CD4-positive, alpha-beta memory T cell (primary cell): ENCODE data around the gene ATXN1. TPM values are rescaled to one million over a fixed set of nuclear protein-coding genes. Genes with fewer than 3 reads are reported as not detected.

Experiments
- CTCF ChIA-PET: fragments of 350-600 bp; sonication (Branson Sonifier 250); formaldehyde crosslinking; loops from one replicate; lab custom pipeline; 2021; ENCODE audit warnings: inconsistent platforms; ENCODE audit not compliant: partially characterized antibody; lab: Charles Lee
- POLR2A ChIA-PET: fragments of 350-600 bp; sonication (Branson Sonifier 250); formaldehyde crosslinking; loops from one replicate; lab custom pipeline; 2021; ENCODE audit not compliant: partially characterized antibody; lab: Charles Lee
- DNase-seq, 5 donors: peaks; one replicate each; pipeline versions ENCODE4 v3.0.0 to v3.0.0-alpha.2; 2020 to 2022; ENCODE audit warnings: mixed read lengths in 1 of 5
- H3K27ac ChIP-seq: one replicate; pipeline ENCODE4 v1.7.0; 2013; ENCODE audit warnings: low read depth, low read length
- H3K27me3 ChIP-seq: 2 replicates; pipeline ENCODE4 v1.7.0; 2013; ENCODE audit warnings: mild to moderate bottlenecking, low read length, moderate library complexity; ENCODE audit not compliant: insufficient read depth
- H3K36me3 ChIP-seq: 2 replicates; pipeline ENCODE4 v1.7.0; 2013; ENCODE audit warnings: mild to moderate bottlenecking, low read length, moderate library complexity; ENCODE audit not compliant: insufficient read depth
- H3K4me1 ChIP-seq: 2 replicates; pipeline ENCODE4 v1.7.0; 2013; ENCODE audit warnings: mild to moderate bottlenecking, low read length, moderate library complexity; ENCODE audit not compliant: insufficient read depth
- H3K4me3 ChIP-seq, 2 donors: one replicate each; pipeline ENCODE4 v1.7.0; 2013; ENCODE audit warnings: low read length in 2 of 2, mild to moderate bottlenecking in 1 of 2
- H3K9me3 ChIP-seq, 2 donors: one replicate each; pipeline ENCODE4 v1.7.0; 2013; ENCODE audit warnings: low read length in 2 of 2, control low read depth in 1 of 2; ENCODE audit not compliant: control insufficient read depth in 1 of 2
- H3K27ac Mint-ChIP-seq, 7 donors: one replicate each; pipeline ENCODE4 v1.8.0; 2020 to 2021; ENCODE audit warnings: mixed read lengths in 7 of 7, mild to moderate bottlenecking in 6 of 7, inconsistent platforms in 3 of 7, moderate library complexity in 3 of 7
- H3K27me3 Mint-ChIP-seq, 2 donors: one replicate each; pipeline ENCODE4 v1.8.0; 2020 to 2021; ENCODE audit warnings: mixed read lengths in 2 of 2
- H3K36me3 Mint-ChIP-seq, 2 donors: one replicate each; pipeline ENCODE4 v1.8.0; 2020 to 2021; ENCODE audit warnings: mixed read lengths in 2 of 2, inconsistent platforms in 1 of 2, mild to moderate bottlenecking in 1 of 2
- H3K4me1 Mint-ChIP-seq, 4 donors: one replicate each; pipeline ENCODE4 v1.8.0; 2020 to 2021; ENCODE audit warnings: mixed read lengths in 4 of 4, mild to moderate bottlenecking in 1 of 4
- H3K4me3 Mint-ChIP-seq, 8 donors: one replicate each; pipeline ENCODE4 v1.8.0; 2020 to 2021; ENCODE audit warnings: mixed read lengths in 8 of 8, mild to moderate bottlenecking in 7 of 8, moderate library complexity in 6 of 8, inconsistent platforms in 3 of 8
- H3K9me3 Mint-ChIP-seq, 8 donors: one replicate each; pipeline ENCODE4 v1.8.0; 2020 to 2021; ENCODE audit warnings: mixed read lengths in 8 of 8, mild to moderate bottlenecking in 5 of 8, inconsistent platforms in 3 of 8, moderate library complexity in 1 of 8
- intact Hi-C: fragments of 100-400 bp; cut with micrococcal nuclease; formaldehyde crosslinking; loops from one replicate; pipeline ENCODE4 v1.15.1; 2023
- polyA plus RNA-seq, 2 donors: library from polyadenylated mRNA; unstranded; fragments of 300-500 nt; fragmentation: Illumina TruSeq; gene quantifications; one replicate each; pipeline ENCODE4 v1.2.3, GENCODE V29; 2021
- total RNA-seq, 2 experiments: library from RNA; stranded (reverse); gene quantifications; one replicate each; pipeline ENCODE4 v1.2.3, GENCODE V29; 2021

The ATXN1 gene
- total and polyA plus RNA-seq, 4 experiments from 2014 or later, result 10.5 to 97.4 (median 56.9) TPM

GRCh38 chr6:16773362-16773761 lies 12.1 kb upstream of the ATXN1 start:
- DNase-seq, result no peak
- H3K4me1 Mint-ChIP-seq, result peaks cover 23 to 39% (median 32%) of the 10 kb centered on the region in 4 donors
- ChIA-PET POLR2A (interaction anchor here (1.0 kb wide), 1 partner anchor 11 kb away, joined by 7 read pairs; the partner anchor contains the start of gene ATXN1), CTCF (interaction anchor here (1.1 to 9.4 kb wide), 7 partner anchors 9 to 457 kb away, joined by 3 to 83 read pairs (median 14); partner anchors contain the start of gene ATXN1)
- Histone ChIP-seq H3K36me3 (no peaks in the 10 kb centered on the region), H3K27ac (no peak overlapping the region), H3K9me3 (no peaks in the 10 kb centered on the region), H3K27me3 (no peaks in the 10 kb centered on the region), H3K4me3 (no peak overlapping the region), H3K4me1 (peaks cover 29% of the 10 kb centered on the region)
- intact Hi-C loops, result loop anchor here (5.0 kb wide), 1 partner anchor 36 kb away; no protein-coding TSS in a partner anchor
- no peak overlapping the region for H3K4me3 Mint-ChIP-seq
- H3K36me3 Mint-ChIP-seq, result no peaks in the 10 kb centered on the region
- peaks cover 0 to 4% (median 1%) of the 10 kb centered on the region in 8 donors for H3K9me3 Mint-ChIP-seq
- no peaks in the 10 kb centered on the region for H3K27me3 Mint-ChIP-seq
- no peak overlapping the region for H3K27ac Mint-ChIP-seq

- POLR2A ChIA-PET, result interaction anchor here (0.6 to 2.3 kb wide), 7 partner anchors 9 to 453 kb away, joined by 3 to 36 read pairs (median 4); partner anchors contain the start of gene ATXN1
- no peaks in the 10 kb centered on the region for H3K9me3 ChIP-seq
- DNase-seq, result peak; percentile 75 to 79 (median 77)
- CTCF ChIA-PET, result interaction anchor here (0.6 to 9.4 kb wide), 44 partner anchors 8 to 482 kb away, joined by 3 to 83 read pairs (median 4); partner anchors contain the start of gene ATXN1
- peaks cover 36% of the 10 kb centered on the region for H3K4me1 ChIP-seq
- peaks cover 30 to 56% (median 41%) of the 10 kb centered on the region in 4 donors for H3K4me1 Mint-ChIP-seq
- no peak overlapping the region for H3K27ac ChIP-seq
- H3K4me3 Mint-ChIP-seq, result peak overlapping the region in 6 of 8 donors; percentile 30 to 71 (median 46)
- intact Hi-C loops, result loop anchor here (1.0 to 5.0 kb wide), 3 partner anchors 34 to 439 kb away; no protein-coding TSS in a partner anchor
- peak overlapping the region; percentile 80 to 95 (median 91) for H3K27ac Mint-ChIP-seq
- H3K9me3 Mint-ChIP-seq, result no peaks in the 10 kb centered on the region
- no peaks in the 10 kb centered on the region for H3K36me3 Mint-ChIP-seq
- H3K4me3 ChIP-seq, result no peak overlapping the region
- no peaks in the 10 kb centered on the region for H3K27me3 ChIP-seq
- no peaks in the 10 kb centered on the region for H3K27me3 Mint-ChIP-seq
- no peaks in the 10 kb centered on the region for H3K36me3 ChIP-seq
These were observed 9.7 kb upstream of the ATXN1 start for GRCh38 chr6:16770701-16771569.

- H3K27ac Mint-ChIP-seq, result peak overlapping the region; percentile 30 to 97 (median 61)
These were observed 8.7 kb upstream of the ATXN1 start for GRCh38 chr6:16769986-16770376.

GRCh38 chr6:16769131-16769985 lies 8.1 kb upstream of the ATXN1 start:
- Histone ChIP-seq H3K27me3 (no peaks in the 10 kb centered on the region), H3K36me3 (no peaks in the 10 kb centered on the region), H3K4me1 (peaks cover 51% of the 10 kb centered on the region), H3K9me3 (no peaks in the 10 kb centered on the region), H3K27ac (peak overlapping the region; percentile 40), H3K4me3 (no peak overlapping the region)
- H3K36me3 Mint-ChIP-seq, result no peaks in the 10 kb centered on the region
- peak; percentile 72 to 91 (median 77) for DNase-seq
- intact Hi-C loops, result loop anchor here (1.0 kb wide), 1 partner anchor 8 kb away; the partner anchor contains the start of gene ATXN1
- H3K4me1 Mint-ChIP-seq, result peaks cover 38 to 72% (median 53%) of the 10 kb centered on the region in 4 donors
- H3K9me3 Mint-ChIP-seq, result no peaks in the 10 kb centered on the region
- H3K27ac Mint-ChIP-seq, result peak overlapping the region; percentile 40 to 97 (median 60)
- no peaks in the 10 kb centered on the region for H3K27me3 Mint-ChIP-seq
- CTCF ChIA-PET, result interaction anchor here (0.6 to 9.4 kb wide), 13 partner anchors 12 to 438 kb away, joined by 3 to 83 read pairs (median 5); no protein-coding TSS in a partner anchor
- POLR2A ChIA-PET, result interaction anchor here (0.6 to 2.5 kb wide), 6 partner anchors 8 to 449 kb away, joined by 3 to 36 read pairs (median 4); partner anchors contain the start of gene ATXN1
- H3K4me3 Mint-ChIP-seq, result peak overlapping the region in 7 of 8 donors; percentile 14 to 48 (median 27)

More at GRCh38 chr6:16769986-16770376, 8.7 kb upstream of the ATXN1 start:
- Mint-ChIP-seq H3K4me3 (no peak overlapping the region), H3K27me3 (no peaks in the 10 kb centered on the region), H3K9me3 (no peaks in the 10 kb centered on the region), H3K4me1 (peaks cover 35 to 66% (median 48%) of the 10 kb centered on the region in 4 donors), H3K36me3 (no peaks in the 10 kb centered on the region)
- ChIA-PET CTCF (interaction anchor here (1.5 to 9.4 kb wide), 10 partner anchors 8 to 448 kb away, joined by 3 to 83 read pairs (median 14); partner anchors contain the start of gene ATXN1), POLR2A (interaction anchor here (2.0 to 2.3 kb wide), 2 partner anchors 8 to 11 kb away, joined by 10 to 36 read pairs; partner anchors contain the start of gene ATXN1)
- no peak for DNase-seq
- Histone ChIP-seq H3K9me3 (no peaks in the 10 kb centered on the region), H3K4me3 (no peak overlapping the region), H3K4me1 (peaks cover 45% of the 10 kb centered on the region), H3K27me3 (no peaks in the 10 kb centered on the region), H3K36me3 (no peaks in the 10 kb centered on the region), H3K27ac (no peak overlapping the region)
- intact Hi-C loops, result loop anchor here (1.0 to 5.0 kb wide), 3 partner anchors 9 to 49 kb away; partner anchors contain the start of gene ATXN1

GRCh38 chr6:16768477-16768830 lies 7.2 kb upstream of the ATXN1 start:
- H3K4me3 ChIP-seq, result no peak overlapping the region
- no peaks in the 10 kb centered on the region for H3K36me3 ChIP-seq
- no peaks in the 10 kb centered on the region for H3K27me3 ChIP-seq
- CTCF ChIA-PET, result interaction anchor here (0.5 to 9.4 kb wide), 15 partner anchors 11 to 1045 kb away, joined by 3 to 83 read pairs (median 4); no protein-coding TSS in a partner anchor
- no peaks in the 10 kb centered on the region for H3K9me3 ChIP-seq
- Mint-ChIP-seq H3K27me3 (no peaks in the 10 kb centered on the region), H3K4me3 (no peak overlapping the region), H3K4me1 (peaks cover 45 to 81% (median 60%) of the 10 kb centered on the region in 4 donors), H3K9me3 (no peaks in the 10 kb centered on the region), H3K27ac (peak overlapping the region in 5 of 7 donors; percentile 40 to 97 (median 65)), H3K36me3 (no peaks in the 10 kb centered on the region)
- H3K4me1 ChIP-seq, result peaks cover 60% of the 10 kb centered on the region
- DNase-seq, result no peak
- H3K27ac ChIP-seq, result peak overlapping the region; percentile 40
- POLR2A ChIA-PET, result interaction anchor here (0.6 to 2.5 kb wide), 6 partner anchors 10 to 449 kb away, joined by 3 to 18 read pairs (median 4); no protein-coding TSS in a partner anchor
- intact Hi-C loops, result no loop called here

- H3K4me1 ChIP-seq, result peaks cover 63% of the 10 kb centered on the region
- peak overlapping the region in 5 of 7 donors; percentile 40 to 97 (median 57) for H3K27ac Mint-ChIP-seq
These were observed 6.7 kb upstream of the ATXN1 start for GRCh38 chr6:16767765-16768476.

More at GRCh38 chr6:16767765-16768476, 6.7 kb upstream of the ATXN1 start:
- Mint-ChIP-seq H3K27me3 (no peaks in the 10 kb centered on the region), H3K9me3 (no peaks in the 10 kb centered on the region), H3K36me3 (peaks cover 0 to 2% of the 10 kb centered on the region in 2 donors), H3K4me3 (no peak overlapping the region), H3K4me1 (peaks cover 47 to 85% (median 64%) of the 10 kb centered on the region in 4 donors)
- POLR2A ChIA-PET, result interaction anchor here (1.4 to 2.5 kb wide), 5 partner anchors 9 to 448 kb away, joined by 3 to 18 read pairs (median 4); no protein-coding TSS in a partner anchor
- Histone ChIP-seq H3K36me3 (no peaks in the 10 kb centered on the region), H3K9me3 (no peaks in the 10 kb centered on the region), H3K27ac (no peak overlapping the region), H3K4me3 (no peak overlapping the region), H3K27me3 (no peaks in the 10 kb centered on the region)
- no peak for DNase-seq
- CTCF ChIA-PET, result interaction anchor here (0.5 to 9.4 kb wide), 13 partner anchors 9 to 1046 kb away, joined by 3 to 83 read pairs (median 4); no protein-coding TSS in a partner anchor
- intact Hi-C loops, result no loop called here
